Pons (tissue), 1 donor: ENCODE measurements around the gene FOSL1.
"Not testable (repeated sequence)": the region's sequence is repeated elsewhere in the genome, so short reads cannot be mapped to it uniquely, and the experiment has no call there.

ENCODE experiments used
- DNase-seq: peaks from one replicate; pipeline ENCODE4 v3.0.0-alpha.2; 2016; ENCODE audit warnings: low spot score

FOSL1 gene

DNA sequence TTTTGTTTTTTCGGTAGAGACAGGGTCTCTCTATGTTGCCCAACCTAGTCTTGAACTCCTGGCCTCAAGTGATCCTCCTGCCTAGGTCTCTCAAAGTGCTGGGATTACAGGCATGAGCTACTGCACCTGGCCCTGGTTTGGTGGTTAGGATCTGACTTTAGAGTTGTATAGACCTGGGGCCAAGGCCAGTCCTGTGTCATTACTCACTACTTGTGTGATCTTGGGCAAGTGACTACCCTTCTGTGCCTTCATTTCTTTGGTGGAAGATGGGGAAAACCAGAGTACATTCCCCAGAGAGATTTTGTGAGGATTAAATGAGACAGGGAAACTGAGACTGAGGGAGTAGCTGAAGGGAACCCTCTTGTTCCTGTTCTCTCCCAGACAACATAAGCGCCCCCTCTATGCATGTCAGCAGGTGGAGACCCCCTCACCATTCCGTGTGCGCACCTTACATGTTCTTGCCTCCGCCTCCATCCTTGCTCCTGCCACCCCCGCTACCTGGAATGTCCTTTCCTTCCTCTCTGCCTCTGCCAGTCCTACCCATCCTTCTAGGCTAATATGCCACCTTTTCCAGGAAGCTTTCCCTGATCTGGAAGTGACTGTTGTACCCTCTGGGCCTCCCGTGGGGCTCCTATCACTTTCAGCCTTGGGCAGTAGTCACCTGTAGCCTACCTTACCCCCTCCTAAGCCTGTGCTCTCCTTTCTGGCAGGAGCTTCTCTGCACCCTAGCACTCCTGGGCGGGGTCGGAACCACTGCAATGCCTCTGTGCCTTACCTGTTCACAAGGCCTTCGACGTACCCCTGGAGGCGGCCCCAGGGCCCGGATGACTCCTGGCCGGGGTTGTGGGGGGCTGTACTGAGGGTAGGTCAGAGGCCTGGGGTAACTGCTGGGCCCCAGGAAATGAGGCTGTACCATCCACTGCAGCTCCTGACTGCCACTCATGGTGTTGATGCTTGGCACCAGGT is 3.9 kb downstream of the FOSL1 start:
- DNase-seq, result no peak

- no peak for DNase-seq
Measured at GRCh38 chr11:65895482-65895981, 4.7 kb downstream of the FOSL1 start.

DNA sequence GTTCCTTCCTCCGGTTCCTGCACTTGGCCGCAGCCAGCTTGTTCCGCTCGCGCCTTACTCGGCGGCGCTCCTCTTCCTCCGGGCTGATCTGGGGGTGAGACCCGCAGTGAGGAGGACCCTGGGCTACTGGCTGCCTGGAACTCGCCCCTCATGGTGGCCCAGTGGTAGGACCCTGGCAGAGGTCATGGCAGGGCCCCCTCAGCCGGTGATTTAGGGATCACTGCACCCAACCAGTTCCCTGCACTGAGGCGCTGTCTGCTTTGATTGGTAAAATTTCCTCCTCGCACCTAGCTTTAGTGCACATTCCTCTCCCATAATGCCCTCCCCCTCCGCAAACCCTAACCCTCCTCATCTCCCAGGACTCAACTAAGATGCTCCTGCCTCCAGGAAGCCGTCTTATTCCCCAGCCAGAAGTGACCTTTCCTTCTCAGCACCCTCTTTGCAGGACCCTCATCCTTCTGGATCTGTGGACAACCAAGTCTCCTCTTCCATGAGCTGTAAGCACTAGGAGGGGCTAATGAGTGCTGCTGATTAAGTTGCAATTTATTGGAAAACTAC is 6.1 kb downstream of the FOSL1 start:
- DNase-seq, result no peak

- no peak for DNase-seq
Measured at GRCh38 chr11:65892661-65893317, 7.4 kb downstream of the FOSL1 start.

- not testable (repeated sequence) for DNase-seq
Measured at GRCh38 chr11:65892137-65892540, 8.0 kb downstream of the FOSL1 start.

DNA sequence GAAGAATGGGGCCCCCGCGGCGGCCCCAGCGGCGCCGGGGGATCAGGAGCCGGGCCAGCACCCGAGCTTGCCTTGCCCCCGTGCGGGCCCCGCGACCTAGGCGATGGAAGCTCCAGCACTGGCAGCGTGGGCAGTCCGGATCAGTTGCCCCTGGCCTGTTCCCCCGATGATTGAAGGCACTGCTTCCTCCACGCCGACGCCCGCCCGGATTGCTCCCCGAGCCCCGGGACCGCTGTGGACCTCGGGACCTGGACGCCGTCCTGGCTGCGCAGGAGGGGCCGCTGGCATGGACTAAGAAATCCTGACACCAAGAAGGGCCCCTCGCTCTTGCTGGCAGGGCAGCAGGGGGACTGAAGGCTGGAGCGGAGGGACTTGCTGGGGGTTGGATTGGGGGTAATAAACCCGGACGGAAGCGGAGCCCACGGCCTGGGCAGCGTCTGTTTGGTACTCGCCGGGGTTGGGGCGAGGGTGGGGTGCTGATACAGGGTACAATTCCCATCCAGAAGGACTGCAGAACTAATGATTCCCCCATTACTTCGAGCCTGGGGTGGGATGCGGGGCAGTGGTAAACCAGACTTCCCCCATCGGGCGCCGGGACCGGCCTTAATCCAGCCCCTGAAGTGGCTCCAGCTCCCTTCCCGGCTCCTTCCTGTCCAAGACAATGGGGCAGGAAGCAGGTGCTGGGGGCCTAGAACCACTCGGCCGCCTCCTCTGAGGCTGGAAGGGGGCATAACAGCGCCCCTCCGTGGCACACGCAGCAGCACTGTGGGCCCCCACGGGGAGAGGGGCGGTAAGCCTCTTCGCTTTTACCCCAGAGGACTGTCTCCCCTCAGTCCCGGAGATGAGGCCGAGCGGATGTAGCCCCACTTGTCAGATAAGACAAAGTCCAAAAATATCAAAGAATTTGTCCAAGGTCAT is 8.7 kb downstream of the FOSL1 start:
- DNase-seq, result no peak

DNA sequence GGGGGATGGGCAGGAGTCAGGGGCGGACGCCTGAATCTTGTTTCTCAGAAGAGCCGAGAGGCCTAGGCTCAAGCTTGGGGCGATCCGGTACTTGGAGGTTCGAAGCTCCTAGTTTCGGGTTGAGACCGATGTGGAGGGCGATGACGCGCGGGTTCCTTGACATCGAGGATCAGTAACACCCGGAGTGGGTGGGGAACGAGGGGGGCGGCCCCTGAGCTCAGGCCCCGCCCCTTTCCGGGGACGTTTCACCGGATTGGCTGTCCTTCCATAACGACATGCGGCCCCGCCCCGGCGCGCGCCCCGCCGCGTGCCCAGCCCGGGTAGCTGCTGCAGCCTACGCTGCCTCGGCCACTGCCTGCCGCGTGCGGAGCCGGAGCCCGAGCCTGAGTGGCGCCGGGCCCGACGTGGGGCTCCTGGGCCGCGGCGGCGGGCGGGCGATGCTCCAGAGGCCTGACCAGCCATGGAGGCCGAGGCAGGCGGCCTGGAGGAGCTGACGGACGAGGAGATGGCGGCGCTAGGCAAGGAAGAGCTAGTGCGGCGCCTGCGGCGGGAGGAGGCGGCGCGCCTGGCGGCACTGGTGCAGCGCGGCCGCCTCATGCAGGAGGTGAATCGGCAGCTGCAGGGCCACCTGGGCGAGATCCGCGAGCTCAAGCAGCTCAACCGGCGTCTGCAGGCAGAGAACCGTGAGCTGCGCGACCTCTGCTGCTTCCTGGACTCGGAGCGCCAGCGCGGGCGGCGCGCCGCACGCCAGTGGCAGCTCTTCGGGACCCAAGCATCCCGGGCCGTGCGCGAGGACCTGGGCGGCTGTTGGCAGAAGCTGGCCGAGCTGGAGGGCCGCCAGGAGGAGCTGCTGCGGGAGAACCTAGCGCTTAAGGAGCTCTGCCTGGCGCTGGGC is 9.6 kb downstream of the FOSL1 start, which contains the start of gene CCDC85B:
Gene CCDC85B, plus strand, starts transcription at position 350 of the 895 bp plus-strand sequence. Its CDS starts 111 bp downstream, at position 461.
- peak; percentile 98 for DNase-seq

GRCh38 chr11:65888163-65888814 is 11.9 kb downstream of the FOSL1 start, which contains the start of gene FIBP:
FIBP (minus strand) TSS chr11:65888471; CDS start chr11:65888418, 53 bp downstream.
- DNase-seq, result peak; percentile 97

GRCh38 chr11:65887723-65888162 is 12.4 kb downstream of the FOSL1 start:
- no peak for DNase-seq

- no peak for DNase-seq
Measured at GRCh38 chr11:65886826-65887722, 13.1 kb downstream of the FOSL1 start.

- DNase-seq, result no peak
Measured at GRCh38 chr11:65885808-65886536, 14.2 kb downstream of the FOSL1 start.

GRCh38 chr11:65885231-65885630 is 15.0 kb downstream of the FOSL1 start:
- DNase-seq, result no peak

DNA sequence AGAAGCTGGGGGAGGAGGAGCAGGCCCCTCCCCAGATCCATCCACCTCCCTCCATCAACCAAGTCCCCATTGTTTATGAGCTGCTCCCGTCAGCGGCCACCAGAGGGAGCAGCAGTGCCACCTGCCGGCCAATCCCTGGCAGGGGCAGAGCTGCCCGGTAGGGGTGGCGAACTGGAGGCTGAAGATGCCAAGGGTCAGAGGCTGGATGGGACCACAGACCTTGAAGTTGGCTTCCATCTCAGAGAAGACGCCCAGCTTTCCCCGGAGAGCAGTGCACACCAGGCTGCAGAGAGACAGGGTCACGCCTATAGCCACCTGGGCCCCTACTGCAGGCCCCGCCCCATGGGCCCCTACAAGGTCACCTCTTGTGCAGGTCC is 15.5 kb downstream of the FOSL1 start:
- peak; percentile 73 for DNase-seq

DNA sequence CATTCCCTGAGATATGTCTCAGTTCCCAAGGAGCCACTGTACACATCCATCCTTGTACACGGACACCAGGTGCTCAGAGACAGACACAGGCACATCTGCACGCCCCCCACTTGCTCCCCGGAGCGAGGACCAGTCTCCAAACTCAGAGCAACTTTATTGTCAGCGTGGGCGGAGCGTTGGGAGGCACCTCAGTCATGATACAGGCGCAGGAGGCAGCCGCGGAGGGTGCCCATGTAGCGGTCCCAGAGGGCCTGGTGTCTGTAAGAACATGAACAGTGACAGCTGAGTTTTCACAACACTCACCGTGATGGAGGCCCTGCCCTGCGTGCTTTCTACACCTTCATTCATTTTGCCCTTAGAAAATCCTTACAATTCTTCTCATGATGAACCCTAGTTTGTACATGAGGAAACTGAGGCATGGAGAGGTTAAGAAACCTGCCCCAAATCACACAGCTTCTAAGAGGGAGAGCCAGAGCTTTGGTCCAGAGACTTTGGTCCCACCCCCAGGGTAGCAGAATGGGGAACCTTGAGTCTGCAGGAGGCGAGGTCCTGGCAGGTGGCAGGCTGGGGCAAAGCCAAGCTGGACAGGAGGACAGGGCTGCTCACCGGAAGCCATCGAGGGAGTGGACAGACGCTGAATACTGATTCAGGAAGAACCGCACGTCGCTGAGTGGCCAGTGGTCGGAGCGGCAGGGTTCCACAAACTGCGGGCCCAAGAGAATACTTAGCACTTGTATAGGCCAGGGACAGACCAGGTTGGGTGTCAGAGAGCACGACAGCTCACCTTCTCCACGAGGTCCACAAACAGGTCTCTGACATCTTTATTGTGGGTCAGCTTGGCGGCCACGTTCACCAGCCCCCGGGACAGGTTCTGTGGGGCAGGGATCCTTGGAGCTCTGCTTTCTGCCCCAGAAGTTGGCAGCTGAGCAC is 16.1 kb downstream of the FOSL1 start:
- no peak for DNase-seq

- no peak for DNase-seq
Measured at GRCh38 chr11:65883058-65883761, 17.0 kb downstream of the FOSL1 start.
